Stimulated activated CD8-positive, alpha-beta memory T cell treated with anti-CD3 and anti-CD28 coated beads, Interleukin-15, amount 100 ng/mL, for 24 hours (primary cell): ENCODE results near the gene MRPS27.
"Not testable (repeated sequence)": the region's sequence is repeated elsewhere in the genome, so short reads cannot be mapped to it uniquely, and the experiment has no call there.

Experiments used
- DNase-seq: peaks from one replicate; pipeline ENCODE4 v3.0.0-alpha.2; 2020; ENCODE audit warnings: low read depth

Gene MRPS27

GRCh38 chr5:72202331-72202825 is 117.7 kb downstream of the MRPS27 start:
- DNase-seq, result no peak

- no peak for DNase-seq
Observed at GRCh38 chr5:72199681-72200080, 120.4 kb downstream of the MRPS27 start.

- no peak for DNase-seq
Observed at GRCh38 chr5:72197393-72197792, 122.6 kb downstream of the MRPS27 start.

- DNase-seq, result no peak
Observed at GRCh38 chr5:72195581-72195980, 124.5 kb downstream of the MRPS27 start.

GRCh38 chr5:72194846-72195245 is 125.2 kb downstream of the MRPS27 start:
- DNase-seq, result no peak

- no peak for DNase-seq
Observed at GRCh38 chr5:72191404-72191803, 128.6 kb downstream of the MRPS27 start.

GRCh38 chr5:72189146-72189545 is 130.9 kb downstream of the MRPS27 start:
- DNase-seq, result no peak

GRCh38 chr5:72188166-72188565 is 131.9 kb downstream of the MRPS27 start:
- DNase-seq, result no peak

- no peak for DNase-seq
Observed at GRCh38 chr5:72187388-72188075, 132.5 kb downstream of the MRPS27 start.

- no peak for DNase-seq
Observed at GRCh38 chr5:72185496-72186329, 134.3 kb downstream of the MRPS27 start.

GRCh38 chr5:72184408-72184807 is 135.6 kb downstream of the MRPS27 start:
- DNase-seq, result no peak

- DNase-seq, result no peak
Observed at GRCh38 chr5:72183101-72183520, 136.9 kb downstream of the MRPS27 start.

- DNase-seq, result no peak
Observed at GRCh38 chr5:72182686-72183085, 137.4 kb downstream of the MRPS27 start.

GRCh38 chr5:72180925-72181324 is 139.1 kb downstream of the MRPS27 start:
- no peak for DNase-seq

GRCh38 chr5:72179816-72180440 is 140.1 kb downstream of the MRPS27 start:
- DNase-seq, result no peak

GRCh38 chr5:72179028-72179815 is 140.8 kb downstream of the MRPS27 start:
- DNase-seq, result no peak

- no peak for DNase-seq
Observed at GRCh38 chr5:72177538-72177937, 142.5 kb downstream of the MRPS27 start.

- DNase-seq, result no peak
Observed at GRCh38 chr5:72172786-72173185, 147.3 kb downstream of the MRPS27 start.

- DNase-seq, result no peak
Observed at GRCh38 chr5:72171667-72172066, 148.4 kb downstream of the MRPS27 start.

- DNase-seq, result not testable (repeated sequence)
Observed at GRCh38 chr5:72171181-72171580, 148.9 kb downstream of the MRPS27 start.

GRCh38 chr5:72170101-72170500 is 149.9 kb downstream of the MRPS27 start:
- DNase-seq, result no peak
